Right renal pelvis (tissue), 4 donors: ENCODE results near the gene ABCC11. TPM values are rescaled to one million over a fixed set of nuclear protein-coding genes. Genes with fewer than 3 reads are reported as not detected.
"Not testable (repeated sequence)": the region's sequence is repeated elsewhere in the genome, so short reads cannot be mapped to it uniquely, and the experiment has no call there.

Experiments
- DNase-seq, 4 donors: peaks; one replicate each; pipeline ENCODE4 v3.0.0-alpha.2; 2013; ENCODE audit warnings: low read depth in 4 of 4, low spot score in 3 of 4, missing footprints in 1 of 4
- polyA plus RNA-seq, 4 donors: library from polyadenylated mRNA; unstranded; fragments of 120-200 nt; gene quantifications; one replicate each; pipeline ENCODE4 v1.2.1, GENCODE V29; 2013; ENCODE audit not compliant: insufficient read length in 4 of 4

Gene ABCC11
- polyA plus RNA-seq, 4 donors, result 0.24 to 0.64 (median 0.26) TPM

- DNase-seq, result no peak
Observed at GRCh38 chr16:48250520-48251278, 3.4 kb upstream of the ABCC11 start.

- DNase-seq, result no peak
Observed at GRCh38 chr16:48246066-48246465, 1.3 kb downstream of the ABCC11 start.

- DNase-seq, result no peak
Observed at GRCh38 chr16:48244863-48245195, 2.5 kb downstream of the ABCC11 start.

- peak; percentile 76 to 82 (median 78) for DNase-seq
Observed at GRCh38 chr16:48244080-48244862, 3.1 kb downstream of the ABCC11 start, which contains the start of gene LONP2. Gene LONP2 (plus strand): TSS chr16:48244300. CDS start chr16:48244389, 89 bp downstream.

- DNase-seq, result not testable (repeated sequence)
Observed at GRCh38 chr16:48240147-48240546, 7.2 kb downstream of the ABCC11 start.

GRCh38 chr16:48236286-48236685, 11.1 kb downstream of the ABCC11 start:
- no peak for DNase-seq

- no peak for DNase-seq
Observed at GRCh38 chr16:48235556-48236136, 11.7 kb downstream of the ABCC11 start.

GRCh38 chr16:48235058-48235555, 12.2 kb downstream of the ABCC11 start:
- DNase-seq, result no peak

- no peak for DNase-seq
Observed at GRCh38 chr16:48234630-48235029, 12.7 kb downstream of the ABCC11 start.

- DNase-seq, result no peak
Observed at GRCh38 chr16:48232493-48233040, 14.8 kb downstream of the ABCC11 start.

- DNase-seq, result no peak
Observed at GRCh38 chr16:48231727-48232492, 15.4 kb downstream of the ABCC11 start.

GRCh38 chr16:48225456-48225855, 21.9 kb downstream of the ABCC11 start:
- DNase-seq, result no peak

GRCh38 chr16:48223490-48223889, 23.8 kb downstream of the ABCC11 start:
- DNase-seq, result no peak

GRCh38 chr16:48220891-48221290, 26.4 kb downstream of the ABCC11 start:
- DNase-seq, result no peak

GRCh38 chr16:48218473-48218872, 28.9 kb downstream of the ABCC11 start:
- no peak for DNase-seq

- no peak for DNase-seq
Observed at GRCh38 chr16:48217708-48218107, 29.6 kb downstream of the ABCC11 start.

GRCh38 chr16:48215738-48216137, 31.6 kb downstream of the ABCC11 start:
- DNase-seq, result no peak

GRCh38 chr16:48212033-48212432, 35.3 kb downstream of the ABCC11 start:
- no peak for DNase-seq

- no peak for DNase-seq
Observed at GRCh38 chr16:48210747-48211146, 36.6 kb downstream of the ABCC11 start.

- no peak for DNase-seq
Observed at GRCh38 chr16:48206594-48207242, 40.6 kb downstream of the ABCC11 start.
